Muscle layer of duodenum (tissue), 2 donors: ENCODE data around the gene ITPKC.

ENCODE experiments used
- H3K27ac ChIP-seq: one replicate; pipeline ENCODE4 v1.7.0; 2013; ENCODE audit warnings: mild to moderate bottlenecking, low read length
- H3K27me3 ChIP-seq: one replicate; pipeline ENCODE4 v1.7.0; 2013; ENCODE audit warnings: low read depth, mild to moderate bottlenecking, control low read depth, low read length
- H3K36me3 ChIP-seq, 2 donors: one replicate each; pipeline ENCODE4 v1.7.0; 2013; ENCODE audit warnings: low read length in 2 of 2, control low read depth in 1 of 2, mild to moderate bottlenecking in 1 of 2; ENCODE audit not compliant: insufficient read depth in 2 of 2, control insufficient read depth in 1 of 2
- H3K4me1 ChIP-seq, 2 donors: one replicate each; pipeline ENCODE4 v1.7.0; 2013; ENCODE audit warnings: low read length in 2 of 2, mild to moderate bottlenecking in 2 of 2, control low read depth in 1 of 2, moderate library complexity in 1 of 2; ENCODE audit not compliant: insufficient read depth in 2 of 2, control insufficient read depth in 1 of 2
- H3K4me3 ChIP-seq, 2 donors: one replicate each; pipeline ENCODE4 v1.7.0; 2013; ENCODE audit warnings: low read length in 2 of 2, low read depth in 1 of 2, mild to moderate bottlenecking in 1 of 2
- H3K9me3 ChIP-seq, 2 donors: one replicate each; pipeline ENCODE4 v1.7.0; 2013; ENCODE audit warnings: low read length in 2 of 2, control low read depth in 1 of 2, mild to moderate bottlenecking in 1 of 2; ENCODE audit not compliant: control insufficient read depth in 1 of 2
- donor health status: healthy.

The ITPKC gene

GRCh38 chr19:40716482-40717324 lies at the start of gene ITPKC, which contains the start of gene COQ8B:
ITPKC (plus strand) TSS chr19:40717112; CDS start chr19:40717136, 24 bp downstream.
COQ8B (minus strand) TSS chr19:40716886; CDS start chr19:40714632, 2,254 bp downstream.
- Histone ChIP-seq H3K4me1 (peaks cover 8% of the 10 kb centered on the region in 2 donors), H3K9me3 (no peaks in the 10 kb centered on the region), H3K4me3 (peak within 1 kb of the TSS; percentile 85 to 94), H3K27me3 (no peaks in the 10 kb centered on the region), H3K36me3 (peaks cover 0 to 9% of the 10 kb centered on the region in 2 donors), H3K27ac (peak within 1 kb of the TSS; percentile 96)

GRCh38 chr19:40667602-40668001 lies 49.3 kb upstream of the ITPKC start:
- peaks cover 31 to 54% of the 10 kb centered on the region in 2 donors for H3K36me3 ChIP-seq
- no peaks in the 10 kb centered on the region for H3K4me1 ChIP-seq
- H3K27me3 ChIP-seq, result no peaks in the 10 kb centered on the region
- no peak overlapping the region for H3K27ac ChIP-seq
- H3K9me3 ChIP-seq, result no peaks in the 10 kb centered on the region
- H3K4me3 ChIP-seq, result no peak overlapping the region

GRCh38 chr19:40668991-40669614 lies 47.8 kb upstream of the ITPKC start:
- Histone ChIP-seq H3K4me3 (no peak overlapping the region), H3K9me3 (no peaks in the 10 kb centered on the region), H3K36me3 (peaks cover 45 to 69% of the 10 kb centered on the region in 2 donors), H3K27me3 (no peaks in the 10 kb centered on the region), H3K4me1 (no peaks in the 10 kb centered on the region), H3K27ac (no peak overlapping the region)

GRCh38 chr19:40671404-40671803 lies 45.5 kb upstream of the ITPKC start:
- H3K27me3 ChIP-seq, result no peaks in the 10 kb centered on the region
- H3K4me1 ChIP-seq, result no peaks in the 10 kb centered on the region
- H3K27ac ChIP-seq, result no peak overlapping the region
- no peak overlapping the region for H3K4me3 ChIP-seq
- no peaks in the 10 kb centered on the region for H3K9me3 ChIP-seq
- peaks cover 45 to 83% of the 10 kb centered on the region in 2 donors for H3K36me3 ChIP-seq

- H3K9me3 ChIP-seq, result no peaks in the 10 kb centered on the region
- peaks cover 45 to 87% of the 10 kb centered on the region in 2 donors for H3K36me3 ChIP-seq
- no peak overlapping the region for H3K27ac ChIP-seq
- no peaks in the 10 kb centered on the region for H3K27me3 ChIP-seq
- H3K4me3 ChIP-seq, result no peak overlapping the region
- no peaks in the 10 kb centered on the region for H3K4me1 ChIP-seq
These were observed 44.9 kb upstream of the ITPKC start for GRCh38 chr19:40672038-40672437.

GRCh38 chr19:40672573-40673299 lies 44.2 kb upstream of the ITPKC start:
- peaks cover 47 to 87% of the 10 kb centered on the region in 2 donors for H3K36me3 ChIP-seq
- no peak overlapping the region for H3K27ac ChIP-seq
- no peak overlapping the region for H3K4me3 ChIP-seq
- no peaks in the 10 kb centered on the region for H3K4me1 ChIP-seq
- no peaks in the 10 kb centered on the region for H3K27me3 ChIP-seq
- no peaks in the 10 kb centered on the region for H3K9me3 ChIP-seq

- Histone ChIP-seq H3K27me3 (no peaks in the 10 kb centered on the region), H3K27ac (no peak overlapping the region), H3K36me3 (peaks cover 54 to 89% of the 10 kb centered on the region in 2 donors), H3K9me3 (no peaks in the 10 kb centered on the region), H3K4me1 (no peaks in the 10 kb centered on the region), H3K4me3 (no peak overlapping the region)
These were observed 43.5 kb upstream of the ITPKC start for GRCh38 chr19:40673397-40673796.

GRCh38 chr19:40674291-40674690 lies 42.6 kb upstream of the ITPKC start:
- Histone ChIP-seq H3K36me3 (peaks cover 51 to 88% of the 10 kb centered on the region in 2 donors), H3K9me3 (no peaks in the 10 kb centered on the region), H3K4me1 (no peaks in the 10 kb centered on the region), H3K4me3 (no peak overlapping the region), H3K27ac (no peak overlapping the region), H3K27me3 (no peaks in the 10 kb centered on the region)

- peaks cover 31 to 82% of the 10 kb centered on the region in 2 donors for H3K36me3 ChIP-seq
These were observed 39.8 kb upstream of the ITPKC start for GRCh38 chr19:40677156-40677555.

GRCh38 chr19:40681039-40681438 lies 35.9 kb upstream of the ITPKC start:
- Histone ChIP-seq H3K27ac (no peak overlapping the region), H3K9me3 (no peaks in the 10 kb centered on the region), H3K4me3 (no peak overlapping the region), H3K4me1 (no peaks in the 10 kb centered on the region), H3K27me3 (no peaks in the 10 kb centered on the region), H3K36me3 (peaks cover 34 to 87% of the 10 kb centered on the region in 2 donors)

More at GRCh38 chr19:40677156-40677555, 39.8 kb upstream of the ITPKC start:
- no peak overlapping the region for H3K27ac ChIP-seq
- H3K9me3 ChIP-seq, result no peaks in the 10 kb centered on the region
- H3K4me3 ChIP-seq, result no peak overlapping the region
- no peaks in the 10 kb centered on the region for H3K27me3 ChIP-seq
- H3K4me1 ChIP-seq, result no peaks in the 10 kb centered on the region

GRCh38 chr19:40682431-40682964 lies 34.4 kb upstream of the ITPKC start:
- no peak overlapping the region for H3K27ac ChIP-seq
- H3K4me3 ChIP-seq, result no peak overlapping the region
- H3K36me3 ChIP-seq, result peaks cover 34 to 75% of the 10 kb centered on the region in 2 donors
- no peaks in the 10 kb centered on the region for H3K4me1 ChIP-seq
- no peaks in the 10 kb centered on the region for H3K9me3 ChIP-seq
- no peaks in the 10 kb centered on the region for H3K27me3 ChIP-seq
